ENCODE data around the gene PPP1R3F.

The PPP1R3F gene

GRCh38 chrX:49233887-49234555 lies 35.6 kb upstream of the PPP1R3F start:
- H3K27ac ChIP-seq, result no peak overlapping the region
- no peaks in the 10 kb centered on the region for H3K27me3 ChIP-seq (replicated peaks)
- no peak for TF ChIP-seq CTCF (IDR thresholded peaks at IDR 0.05; ENCODE audit: low read depth, low read length, missing control alignments)
- H3K36me3 ChIP-seq (replicated peaks), result no peaks in the 10 kb centered on the region
- DNase-seq, result no peak
- peak overlapping the region; percentile 12 for H3K4me3 ChIP-seq (ENCODE audit: low read depth, low read length)
- in situ Hi-C loops (cut with HindIII; ENCODE audit: low pct_ligation_motif_present, low sequenced_read_pairs), result no loop called here

GRCh38 chrX:49237060-49237459 lies 32.5 kb upstream of the PPP1R3F start:
- in situ Hi-C loops (cut with HindIII; ENCODE audit: low pct_ligation_motif_present, low sequenced_read_pairs), result no loop called here
- Histone ChIP-seq H3K27me3 (replicated peaks) (no peaks in the 10 kb centered on the region), H3K4me3 (ENCODE audit: low read depth, low read length) (no peak overlapping the region), H3K27ac (no peak overlapping the region), H3K36me3 (replicated peaks) (no peaks in the 10 kb centered on the region)
- TF ChIP-seq CTCF (IDR thresholded peaks at IDR 0.05; ENCODE audit: low read depth, low read length, missing control alignments), result no peak
- DNase-seq, result no peak

DNA sequence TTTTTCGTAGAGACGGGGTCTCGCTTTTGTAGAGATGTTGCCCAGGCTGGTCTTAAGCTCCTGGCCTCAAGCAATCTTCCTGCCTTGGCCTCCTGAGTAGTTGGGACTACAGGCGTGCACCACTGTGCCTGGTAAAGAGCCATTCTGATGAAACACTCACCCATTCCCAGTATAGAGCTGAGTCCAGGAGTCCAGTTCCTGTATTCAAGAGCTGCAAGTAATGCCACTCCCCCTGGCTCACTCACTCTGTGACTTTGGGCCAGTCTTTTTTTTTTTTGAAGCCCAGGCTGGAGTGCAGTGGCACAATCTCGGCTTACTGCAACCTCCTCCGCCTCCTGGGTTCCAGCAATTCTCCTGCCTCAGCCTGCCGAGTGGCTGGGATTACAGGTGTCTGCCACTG lies 30.9 kb upstream of the PPP1R3F start:
- Histone ChIP-seq H3K4me3 (ENCODE audit: low read depth, low read length) (no peak overlapping the region), H3K27ac (no peak overlapping the region), H3K36me3 (replicated peaks) (no peaks in the 10 kb centered on the region), H3K27me3 (replicated peaks) (no peaks in the 10 kb centered on the region)
- DNase-seq, result no peak
- in situ Hi-C loops (cut with HindIII; ENCODE audit: low pct_ligation_motif_present, low sequenced_read_pairs), result no loop called here
- no peak for TF ChIP-seq CTCF (IDR thresholded peaks at IDR 0.05; ENCODE audit: low read depth, low read length, missing control alignments)

GRCh38 chrX:49242545-49243066 lies 27.0 kb upstream of the PPP1R3F start:
- Histone ChIP-seq H3K27ac (no peak overlapping the region), H3K36me3 (replicated peaks) (no peaks in the 10 kb centered on the region), H3K4me3 (ENCODE audit: low read depth, low read length) (no peak overlapping the region), H3K27me3 (replicated peaks) (no peaks in the 10 kb centered on the region)
- no peak for TF ChIP-seq CTCF (IDR thresholded peaks at IDR 0.05; ENCODE audit: low read depth, low read length, missing control alignments)
- in situ Hi-C loops (cut with HindIII; ENCODE audit: low pct_ligation_motif_present, low sequenced_read_pairs), result no loop called here
- DNase-seq, result no peak

GRCh38 chrX:49243166-49243565 lies 26.4 kb upstream of the PPP1R3F start:
- H3K27ac ChIP-seq, result no peak overlapping the region
- no peaks in the 10 kb centered on the region for H3K36me3 ChIP-seq (replicated peaks)

More at GRCh38 chrX:49243166-49243565, 26.4 kb upstream of the PPP1R3F start:
- no peak overlapping the region for H3K4me3 ChIP-seq (ENCODE audit: low read depth, low read length)
- TF ChIP-seq CTCF (IDR thresholded peaks at IDR 0.05; ENCODE audit: low read depth, low read length, missing control alignments), result no peak
- in situ Hi-C loops (cut with HindIII; ENCODE audit: low pct_ligation_motif_present, low sequenced_read_pairs), result no loop called here
- no peaks in the 10 kb centered on the region for H3K27me3 ChIP-seq (replicated peaks)
- no peak for DNase-seq
